Testis (tissue), 2 donors: ENCODE data around the gene PAWR.

Experiments
- POLR2A ChIP-seq: fragments of 450-650 bp; IDR thresholded peaks from one replicate; pipeline ENCODE4 v1.6.1; 2017; ENCODE audit warnings: antibody characterized with exemption, mild to moderate bottlenecking, moderate library complexity
- TF ChIP-seq, protein P1 (sequence below), 3 experiments: fragments of 450-650 bp in 2 of 3; fragments of 200-600 bp in 1 of 3; sonication (generic) in 1 of 3; IDR thresholded peaks; one replicate each; pipeline ENCODE4 v1.5.1; 2016 to 2019; ENCODE audit warnings: antibody characterized with exemption in 3 of 3, mild to moderate bottlenecking in 2 of 3, moderate library complexity in 1 of 3

DNA sequence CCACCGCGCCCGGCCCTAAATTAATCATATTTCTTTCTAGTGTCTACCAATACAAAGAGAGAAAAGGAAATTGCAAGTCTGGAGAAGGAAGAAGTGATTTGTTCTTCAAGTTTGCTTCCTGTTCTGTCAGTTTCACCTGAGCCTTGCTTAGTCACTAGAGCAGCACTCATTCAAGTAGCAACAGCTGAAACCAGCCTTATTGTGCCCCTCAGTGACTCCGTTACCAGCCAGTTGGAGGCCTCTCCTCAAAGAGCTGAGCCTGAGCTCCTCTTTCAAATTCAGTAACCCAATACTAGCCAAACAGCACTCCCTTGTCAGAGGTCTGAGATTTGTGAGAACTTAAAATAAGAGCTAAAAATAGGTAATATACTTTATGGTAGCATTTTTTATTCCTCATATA, 17.4 kb downstream of the PAWR start:
- TF ChIP-seq, protein P1, sequence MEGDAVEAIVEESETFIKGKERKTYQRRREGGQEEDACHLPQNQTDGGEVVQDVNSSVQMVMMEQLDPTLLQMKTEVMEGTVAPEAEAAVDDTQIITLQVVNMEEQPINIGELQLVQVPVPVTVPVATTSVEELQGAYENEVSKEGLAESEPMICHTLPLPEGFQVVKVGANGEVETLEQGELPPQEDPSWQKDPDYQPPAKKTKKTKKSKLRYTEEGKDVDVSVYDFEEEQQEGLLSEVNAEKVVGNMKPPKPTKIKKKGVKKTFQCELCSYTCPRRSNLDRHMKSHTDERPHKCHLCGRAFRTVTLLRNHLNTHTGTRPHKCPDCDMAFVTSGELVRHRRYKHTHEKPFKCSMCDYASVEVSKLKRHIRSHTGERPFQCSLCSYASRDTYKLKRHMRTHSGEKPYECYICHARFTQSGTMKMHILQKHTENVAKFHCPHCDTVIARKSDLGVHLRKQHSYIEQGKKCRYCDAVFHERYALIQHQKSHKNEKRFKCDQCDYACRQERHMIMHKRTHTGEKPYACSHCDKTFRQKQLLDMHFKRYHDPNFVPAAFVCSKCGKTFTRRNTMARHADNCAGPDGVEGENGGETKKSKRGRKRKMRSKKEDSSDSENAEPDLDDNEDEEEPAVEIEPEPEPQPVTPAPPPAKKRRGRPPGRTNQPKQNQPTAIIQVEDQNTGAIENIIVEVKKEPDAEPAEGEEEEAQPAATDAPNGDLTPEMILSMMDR (IDR thresholded peaks at IDR 0.05): no peak
- TF ChIP-seq POLR2A: no peak
